Breast epithelium (tissue), 4 donors: ENCODE data around the gene ZNF106. TPM values are rescaled to one million over a fixed set of nuclear protein-coding genes. Genes with fewer than 3 reads are reported as not detected.

Source experiments
- DNase-seq, 2 donors: peaks; one replicate each; pipeline ENCODE4 v3.0.0-alpha.2; 2019; ENCODE audit warnings: low spot score in 2 of 2
- H3K27ac ChIP-seq, 2 donors: fragments of 200-600 bp; sonication (generic) in 1 of 2; one replicate each; pipeline ENCODE4 v1.5.1; 2016 to 2019; ENCODE audit warnings: mild to moderate bottlenecking in 1 of 2
- H3K27me3 ChIP-seq, 2 donors: fragments of 200-600 bp; sonication (generic) in 1 of 2; one replicate each; pipeline versions ENCODE4 v1.5.1 to v1.6.0; 2017 to 2019; ENCODE audit warnings: control low read depth in 1 of 2, mild to moderate bottlenecking in 1 of 2
- H3K36me3 ChIP-seq: fragments of 200-600 bp; one replicate; pipeline ENCODE4 v1.5.1; 2019
- H3K4me1 ChIP-seq, 2 donors: fragments of 200-600 bp; sonication (generic); one replicate each; pipeline ENCODE4 v1.5.1; 2016 to 2019; ENCODE audit warnings: control low read depth in 1 of 2
- H3K4me3 ChIP-seq, 3 donors: fragments of 200-600 bp; sonication (generic); 1 replicate in 2 of 3; 2 replicates in 1 of 3; pipeline ENCODE4 v1.5.1; 2016 to 2019; ENCODE audit warnings: mild to moderate bottlenecking in 3 of 3, moderate library complexity in 2 of 3
- H3K9me3 ChIP-seq, 2 donors: fragments of 200-600 bp; sonication (generic) in 1 of 2; one replicate each; pipeline ENCODE4 v1.5.1; 2016 to 2019; ENCODE audit warnings: control low read depth in 1 of 2
- POLR2A ChIP-seq: fragments of 450-650 bp; IDR thresholded peaks from one replicate; pipeline ENCODE4 v1.6.1; 2016; ENCODE audit warnings: antibody characterized with exemption, mild to moderate bottlenecking, moderate library complexity
- POLR2AphosphoS5 ChIP-seq, 3 donors: sonication (generic); formaldehyde crosslinking; IDR thresholded peaks; one replicate each; pipeline ENCODE4 v1.6.1; 2017; ENCODE audit warnings: antibody characterized with exemption in 3 of 3
- intact Hi-C: fragments of 100-400 bp; cut with DNase I; formaldehyde crosslinking; loops from one replicate; pipeline ENCODE4 v1.15.1; 2023; ENCODE audit warnings: low total_unique reads
- total RNA-seq, 3 donors: library from RNA; depleted of rRNA; stranded (reverse); fragments of >200 nt; gene quantifications; one replicate each; pipeline ENCODE4 v1.1.0, GENCODE V29; 2016
- TF ChIP-seq, protein P1 (sequence below), 3 donors: fragments of 450-650 bp; IDR thresholded peaks; one replicate each; pipeline ENCODE4 v1.5.1; 2016 to 2017; ENCODE audit warnings: antibody characterized with exemption in 3 of 3, mild to moderate bottlenecking in 3 of 3, moderate library complexity in 3 of 3

Gene ZNF106
- total RNA-seq, 3 donors from 2014 or later: 59.6 to 151 (median 60.0) TPM

DNA sequence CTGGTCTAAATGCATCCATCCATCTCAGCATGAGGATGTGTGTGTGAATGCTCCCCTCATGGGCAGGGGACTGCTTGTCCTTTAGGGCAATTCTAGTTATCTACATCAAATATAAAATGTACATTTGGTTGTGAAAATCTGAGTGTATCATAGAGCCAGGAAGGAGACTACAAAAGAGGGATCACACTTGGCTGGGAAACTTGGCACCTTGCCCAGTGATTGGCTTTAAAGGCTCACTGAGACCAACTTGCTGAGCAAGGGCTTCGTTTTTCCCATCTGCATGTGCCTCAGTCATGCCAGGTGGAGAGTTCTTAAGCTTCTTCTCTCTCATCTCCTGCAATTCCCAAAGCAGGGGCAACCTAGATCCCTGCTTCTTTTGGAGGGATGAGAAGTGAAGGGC lies 126.4 kb downstream of the ZNF106 start:
- no peak overlapping the region for H3K27ac ChIP-seq
- no peaks in the 10 kb centered on the region for H3K9me3 ChIP-seq
- H3K36me3 ChIP-seq: no peaks in the 10 kb centered on the region
- no peaks in the 10 kb centered on the region for H3K4me1 ChIP-seq
- TF ChIP-seq POLR2A (no peak), POLR2AphosphoS5 (IDR thresholded peaks at IDR 0.05) (no peak)
- TF ChIP-seq, protein P1, sequence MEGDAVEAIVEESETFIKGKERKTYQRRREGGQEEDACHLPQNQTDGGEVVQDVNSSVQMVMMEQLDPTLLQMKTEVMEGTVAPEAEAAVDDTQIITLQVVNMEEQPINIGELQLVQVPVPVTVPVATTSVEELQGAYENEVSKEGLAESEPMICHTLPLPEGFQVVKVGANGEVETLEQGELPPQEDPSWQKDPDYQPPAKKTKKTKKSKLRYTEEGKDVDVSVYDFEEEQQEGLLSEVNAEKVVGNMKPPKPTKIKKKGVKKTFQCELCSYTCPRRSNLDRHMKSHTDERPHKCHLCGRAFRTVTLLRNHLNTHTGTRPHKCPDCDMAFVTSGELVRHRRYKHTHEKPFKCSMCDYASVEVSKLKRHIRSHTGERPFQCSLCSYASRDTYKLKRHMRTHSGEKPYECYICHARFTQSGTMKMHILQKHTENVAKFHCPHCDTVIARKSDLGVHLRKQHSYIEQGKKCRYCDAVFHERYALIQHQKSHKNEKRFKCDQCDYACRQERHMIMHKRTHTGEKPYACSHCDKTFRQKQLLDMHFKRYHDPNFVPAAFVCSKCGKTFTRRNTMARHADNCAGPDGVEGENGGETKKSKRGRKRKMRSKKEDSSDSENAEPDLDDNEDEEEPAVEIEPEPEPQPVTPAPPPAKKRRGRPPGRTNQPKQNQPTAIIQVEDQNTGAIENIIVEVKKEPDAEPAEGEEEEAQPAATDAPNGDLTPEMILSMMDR (IDR thresholded peaks at IDR 0.05): no peak
- H3K27me3 ChIP-seq: no peaks in the 10 kb centered on the region
- intact Hi-C loops: no loop called here
- H3K4me3 ChIP-seq: no peak overlapping the region
- DNase-seq: no peak

DNA sequence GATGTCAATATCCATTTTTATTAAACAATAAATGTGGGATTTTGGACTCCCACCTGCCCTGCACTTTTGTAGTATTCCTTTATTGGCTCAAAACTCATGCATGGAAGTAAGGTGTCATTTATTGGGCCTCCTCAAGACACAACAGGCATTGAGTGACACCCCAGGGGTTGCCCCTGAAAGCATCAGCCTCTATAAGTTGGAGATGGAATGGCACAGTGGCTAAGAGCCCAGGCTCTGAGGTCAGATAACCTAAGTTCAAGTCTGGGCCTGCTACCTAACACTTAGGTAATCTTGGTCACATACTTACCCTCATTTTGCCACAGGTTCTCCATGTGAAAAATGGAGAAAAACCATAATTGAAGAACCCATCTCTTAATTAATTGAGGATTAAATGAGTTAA lies 127.0 kb downstream of the ZNF106 start:
- intact Hi-C loops: no loop called here
- TF ChIP-seq POLR2AphosphoS5 (IDR thresholded peaks at IDR 0.05): no peak
- TF ChIP-seq, protein P1 (IDR thresholded peaks at IDR 0.05): no peak
- no peak for TF ChIP-seq POLR2A
- no peaks in the 10 kb centered on the region for H3K9me3 ChIP-seq
- H3K27ac ChIP-seq: no peak overlapping the region
- no peaks in the 10 kb centered on the region for H3K36me3 ChIP-seq
- no peak overlapping the region for H3K4me3 ChIP-seq
- DNase-seq: no peak
- no peaks in the 10 kb centered on the region for H3K27me3 ChIP-seq
- H3K4me1 ChIP-seq: no peaks in the 10 kb centered on the region

DNA sequence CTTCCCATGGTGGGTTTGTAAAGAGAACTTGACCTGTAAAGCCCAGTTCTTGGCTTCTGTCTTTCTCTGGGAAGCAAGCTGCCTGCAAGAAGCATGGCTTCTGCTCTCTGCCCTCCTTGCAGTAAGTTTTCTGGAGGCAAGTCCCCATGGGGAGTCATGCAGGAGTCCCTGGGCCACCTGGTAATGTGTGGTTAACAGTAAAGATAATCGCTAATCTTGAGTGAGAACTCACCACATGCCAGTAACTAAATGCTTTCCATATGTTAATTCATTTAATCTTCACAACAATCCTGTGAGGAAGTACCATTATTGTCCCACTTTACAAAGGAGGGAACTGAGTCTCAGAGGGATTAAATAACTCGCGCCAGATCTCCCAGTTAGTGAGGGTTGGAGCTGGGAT lies 127.5 kb downstream of the ZNF106 start:
- DNase-seq: no peak
- Histone ChIP-seq H3K9me3 (no peaks in the 10 kb centered on the region), H3K36me3 (no peaks in the 10 kb centered on the region), H3K4me1 (no peaks in the 10 kb centered on the region), H3K4me3 (no peak overlapping the region), H3K27ac (no peak overlapping the region), H3K27me3 (no peaks in the 10 kb centered on the region)
- TF ChIP-seq, protein P1 (IDR thresholded peaks at IDR 0.05): no peak
- TF ChIP-seq POLR2AphosphoS5 (IDR thresholded peaks at IDR 0.05) (no peak), POLR2A (no peak)
- intact Hi-C loops: no loop called here

Other genes starting within 250 kb of the ZNF106 start
- 10 to 100 TPM; 30.2 to 35.5 (median 34.5) TPM for gene GANC, start 217.9 kb downstream of the ZNF106 start, total RNA-seq
- 100 to 1,000 TPM in 2 of 3 donors, 10 to 100 TPM in 1; 57.9 to 145 (median 102) TPM for gene TMEM87A, start 217.7 kb downstream of the ZNF106 start, total RNA-seq
- gene CAPN3, start 131.6 kb downstream of the ZNF106 start, total RNA-seq: 10 to 100 TPM; 12.5 to 27.1 (median 15.4) TPM
- gene SNAP23, start 4.5 kb upstream of the ZNF106 start, total RNA-seq: 10 to 100 TPM; 75.8 to 88.0 (median 76.0) TPM
- 10 to 100 TPM; 20.3 to 23.3 (median 23.3) TPM for gene LRRC57, start 57.7 kb upstream of the ZNF106 start, total RNA-seq
- gene HAUS2, start 57.7 kb upstream of the ZNF106 start, total RNA-seq: 10 to 100 TPM; 29.3 to 42.1 (median 30.2) TPM
- gene STARD9, start 84.5 kb upstream of the ZNF106 start, total RNA-seq: 10 to 100 TPM; 18.6 to 27.9 (median 27.5) TPM
- 10 to 100 TPM in 2 of 3 donors, 1 to 10 TPM in 1; 8.8 to 15.2 (median 14.7) TPM for gene CDAN1, start 246.0 kb upstream of the ZNF106 start, total RNA-seq